NCI-H1436 (cell line): ENCODE data around the gene PGP.
"Not testable (repeated sequence)": the region's sequence is repeated elsewhere in the genome, so short reads cannot be mapped to it uniquely, and the experiment has no call there.

Experiments
- DNase-seq: peaks from one replicate; lab custom pipeline; 2025; lab: John Stamatoyannopoulos, UW

PGP gene

DNA sequence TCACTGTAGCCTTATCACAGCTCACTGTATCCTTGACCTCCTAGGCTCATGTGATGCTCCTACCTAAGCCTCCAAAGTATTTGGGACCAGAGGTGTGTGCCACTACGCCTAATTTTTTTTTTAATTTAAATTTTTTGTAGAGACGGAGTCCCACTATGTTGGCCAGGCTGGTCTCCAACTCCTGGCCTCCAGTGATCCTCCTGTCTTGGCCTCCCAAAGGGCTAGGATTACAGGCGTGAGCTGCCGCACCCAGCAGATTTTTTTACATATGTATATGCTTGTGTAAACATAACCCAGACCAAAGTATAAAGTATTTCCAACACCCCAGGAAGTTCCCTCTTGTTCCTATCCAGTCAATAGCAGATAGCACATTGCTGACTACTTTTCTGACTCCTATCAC lies 1.7 kb upstream of the PGP start:
- DNase-seq = no peak

DNA sequence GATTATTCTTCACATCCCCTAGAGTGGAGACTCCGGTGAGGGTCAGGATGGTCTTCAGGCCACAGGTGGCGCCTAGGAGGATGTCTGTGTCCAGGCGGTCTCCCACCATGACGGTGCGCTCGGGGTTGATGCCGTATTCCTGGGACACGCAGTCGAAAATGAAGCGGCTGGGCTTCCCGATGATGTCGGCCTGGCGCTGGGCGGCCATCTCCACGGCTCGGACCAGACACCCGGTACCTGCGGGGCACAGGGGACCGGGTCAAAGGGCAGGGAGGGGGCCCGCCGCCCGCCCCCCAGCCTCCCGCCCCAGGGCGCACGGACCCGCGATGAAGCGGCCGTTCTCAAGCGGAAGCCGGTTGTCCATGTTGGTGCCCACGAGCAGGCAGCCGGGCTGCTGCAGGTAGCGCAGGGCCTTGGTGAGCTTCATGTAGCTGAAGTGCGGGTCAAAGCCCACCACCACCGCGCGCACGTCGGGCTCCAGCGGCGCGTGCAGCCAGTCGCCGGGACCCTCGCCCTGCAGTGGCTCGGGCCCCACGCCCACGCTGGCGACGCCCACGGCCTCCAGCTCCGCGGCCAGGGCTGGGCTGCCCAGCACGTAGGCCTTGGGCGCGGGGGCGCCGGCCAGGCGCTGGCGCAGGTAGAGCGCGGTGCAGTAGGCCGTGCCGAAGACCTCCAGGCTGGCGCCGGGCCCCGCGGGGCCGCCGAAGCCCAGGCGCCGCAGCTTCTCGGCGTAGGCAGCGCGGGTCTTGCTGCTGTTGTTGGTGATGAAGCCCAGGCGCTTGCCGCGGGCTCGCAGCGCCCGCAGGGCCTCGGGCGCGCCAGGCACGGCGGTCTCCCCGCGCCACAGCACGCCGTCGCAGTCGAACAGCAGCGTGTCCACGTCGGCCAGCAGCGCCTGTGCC lies 572 bp downstream of the PGP start:
- DNase-seq = no peak

DNA sequence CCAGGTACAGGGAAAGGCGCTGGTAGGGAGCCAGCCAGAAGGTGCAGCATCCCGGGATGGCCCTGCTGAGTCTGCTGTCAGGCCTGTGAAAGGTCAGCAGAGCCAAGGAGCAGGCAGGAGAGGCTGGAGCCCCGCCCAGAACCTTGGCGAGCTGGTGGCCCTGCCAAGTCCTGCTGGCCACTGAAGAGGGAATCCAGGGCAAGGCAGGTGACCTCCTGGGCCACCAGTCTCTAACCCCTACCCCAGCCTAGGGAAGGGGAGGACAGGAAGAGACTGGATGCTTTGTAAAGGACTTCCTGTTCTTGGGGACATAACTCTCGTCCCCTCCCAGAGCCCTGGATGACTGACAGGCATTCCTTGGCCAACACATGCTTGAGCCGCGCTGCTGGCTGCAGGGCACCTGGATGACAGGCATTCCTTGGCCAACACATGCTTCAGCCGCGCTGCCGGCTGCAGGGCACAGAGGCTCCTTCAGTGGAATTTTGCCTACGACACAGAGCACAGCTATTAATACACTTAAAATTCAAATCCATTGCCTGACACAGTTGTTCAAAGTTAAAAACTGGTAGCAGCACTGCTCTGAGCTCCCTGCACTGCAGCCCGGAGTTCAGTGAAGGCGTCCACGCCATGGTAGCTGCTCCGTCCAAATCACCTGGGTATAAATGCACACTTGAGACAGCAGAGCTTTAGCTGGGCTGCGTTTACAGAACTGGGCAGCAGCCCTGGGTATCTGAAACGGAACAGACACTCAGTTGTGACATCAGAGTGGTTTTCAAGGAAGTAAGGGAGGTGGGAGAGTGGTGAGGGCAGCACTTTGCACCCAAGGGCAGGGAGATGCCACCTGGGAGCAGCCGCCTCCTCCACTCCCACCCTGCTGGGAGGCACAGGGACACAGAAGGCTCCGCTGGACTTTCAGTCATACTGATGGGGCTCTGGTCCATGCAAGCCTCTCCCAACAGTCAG lies 2.0 kb downstream of the PGP start:
- no peak for DNase-seq

DNA sequence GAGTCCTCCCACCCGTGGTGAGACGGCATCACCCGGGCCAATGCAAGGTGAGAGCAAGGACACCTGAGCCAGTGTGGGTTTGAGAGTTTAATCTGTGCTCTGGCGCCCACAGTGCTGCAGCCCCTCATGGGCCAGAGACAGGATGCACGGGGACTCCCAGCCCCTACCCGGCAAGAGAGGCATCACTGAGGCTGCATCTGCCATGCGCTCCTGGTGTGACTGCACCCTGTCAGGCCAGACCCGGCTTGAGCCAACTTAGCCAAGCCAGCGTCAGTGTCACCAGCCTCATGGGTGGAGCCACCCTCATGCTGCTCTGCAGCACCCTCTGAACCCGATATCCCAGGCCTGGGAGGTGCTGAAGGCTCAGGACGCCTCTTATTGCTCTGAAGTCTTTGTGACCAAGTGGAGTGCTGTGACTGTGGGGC lies 2.7 kb downstream of the PGP start:
- DNase-seq = no peak

DNA sequence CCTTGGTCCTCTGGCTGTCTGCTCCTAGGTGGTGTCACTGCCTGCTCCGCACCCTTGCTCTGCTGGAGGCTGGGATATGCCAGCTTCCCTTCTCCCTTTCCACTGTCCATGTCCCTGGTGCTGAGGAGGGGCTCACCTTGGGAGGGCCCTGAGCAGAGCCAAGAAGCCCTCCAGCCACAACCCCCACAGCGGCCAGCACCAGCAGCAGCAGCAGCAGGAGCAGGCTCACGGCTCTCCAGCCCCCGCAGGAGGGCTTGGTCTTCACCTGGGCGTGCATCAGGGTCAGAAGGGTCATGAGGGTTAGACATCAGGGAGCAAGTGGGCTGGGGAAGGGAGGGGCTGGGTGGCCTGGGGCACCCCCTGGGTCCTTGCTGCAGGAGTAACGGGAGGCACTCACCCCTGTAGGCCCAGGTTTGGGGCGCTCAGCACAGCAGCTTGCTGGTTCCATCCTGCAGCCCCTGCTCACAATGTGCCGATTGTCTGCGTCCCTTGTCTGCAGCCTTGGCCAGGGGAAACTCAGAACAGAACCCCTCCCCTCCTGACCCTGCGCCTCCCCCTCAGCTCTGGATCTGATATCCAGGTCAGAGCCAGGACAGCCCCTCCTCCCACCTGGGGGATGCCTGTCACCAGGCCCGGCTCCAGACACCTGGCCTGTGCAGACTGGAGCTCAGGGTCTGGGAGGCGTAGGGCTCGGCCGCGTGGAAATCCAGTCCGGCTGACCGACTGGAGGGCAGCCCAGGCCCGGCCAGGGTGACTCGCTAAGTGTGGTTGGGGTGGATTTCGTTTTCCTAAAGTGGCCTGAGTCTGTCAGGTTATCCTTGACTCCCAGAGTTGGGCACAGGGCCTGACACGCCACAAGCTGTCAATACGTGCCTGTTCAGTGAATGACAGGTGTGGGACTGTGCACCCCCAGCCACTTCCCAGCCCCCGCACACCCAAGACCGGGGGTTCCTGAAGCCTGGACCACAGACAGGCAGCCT lies 4.0 kb downstream of the PGP start, which contains the start of gene BRICD5:
Gene BRICD5 (minus strand): TSS at position 478 of the 980 bp plus-strand sequence. CDS start 30 bp downstream, at position 448.
- DNase-seq = no peak

DNA sequence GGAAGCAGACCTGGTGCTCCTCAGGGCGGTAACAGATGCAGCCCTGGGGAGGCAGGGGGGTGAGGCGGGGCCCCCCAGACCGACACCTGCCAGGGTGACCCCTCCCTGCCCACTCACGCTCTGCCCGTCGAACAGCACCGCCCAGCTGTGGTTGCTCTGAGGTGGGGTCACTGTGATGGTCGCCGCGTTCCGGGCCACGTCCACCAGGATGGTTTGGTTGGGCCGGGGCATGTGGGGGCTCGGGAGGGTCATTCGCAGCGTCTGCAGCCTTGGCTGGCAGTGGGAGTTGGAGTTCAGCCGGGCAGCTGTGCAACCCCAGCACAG lies 4.7 kb downstream of the PGP start:
- no peak for DNase-seq

DNA sequence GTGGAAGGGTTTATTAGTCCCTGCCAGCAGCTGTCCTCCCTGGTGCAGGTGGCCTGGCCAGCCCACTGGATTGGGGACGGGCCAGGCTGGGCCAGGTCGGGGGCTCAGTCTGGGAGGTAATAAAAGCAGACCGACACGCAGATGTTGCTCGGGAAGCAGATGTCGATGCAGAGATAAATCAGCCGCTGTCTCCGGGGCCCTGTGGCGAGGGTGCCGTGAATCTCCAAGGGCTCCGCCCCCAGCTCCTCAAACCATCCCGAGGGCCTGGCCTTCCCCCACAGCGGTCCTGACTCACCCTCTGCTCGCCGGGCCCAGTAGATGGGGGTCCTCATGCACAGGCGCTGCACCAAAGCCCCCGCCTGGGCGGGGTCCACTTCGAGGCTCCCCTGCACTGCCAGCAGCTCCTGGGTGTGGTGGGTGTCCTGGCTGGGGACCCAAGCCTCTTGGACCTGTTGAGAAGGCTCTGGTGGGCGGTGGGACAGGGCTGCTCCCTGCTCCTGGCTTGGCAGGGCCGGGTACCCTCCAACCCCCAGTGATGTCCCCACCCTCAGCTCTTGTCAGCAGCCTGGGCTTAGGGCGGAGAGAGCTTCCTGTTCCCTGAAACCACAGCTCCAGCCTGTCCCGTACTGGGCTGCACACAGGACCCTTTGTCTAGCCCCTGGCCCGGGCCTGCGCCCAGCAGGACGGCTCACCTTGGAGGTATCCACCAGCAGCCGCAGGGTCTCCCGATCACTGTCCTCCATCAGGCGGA lies 5.2 kb downstream of the PGP start:
- no peak for DNase-seq

DNA sequence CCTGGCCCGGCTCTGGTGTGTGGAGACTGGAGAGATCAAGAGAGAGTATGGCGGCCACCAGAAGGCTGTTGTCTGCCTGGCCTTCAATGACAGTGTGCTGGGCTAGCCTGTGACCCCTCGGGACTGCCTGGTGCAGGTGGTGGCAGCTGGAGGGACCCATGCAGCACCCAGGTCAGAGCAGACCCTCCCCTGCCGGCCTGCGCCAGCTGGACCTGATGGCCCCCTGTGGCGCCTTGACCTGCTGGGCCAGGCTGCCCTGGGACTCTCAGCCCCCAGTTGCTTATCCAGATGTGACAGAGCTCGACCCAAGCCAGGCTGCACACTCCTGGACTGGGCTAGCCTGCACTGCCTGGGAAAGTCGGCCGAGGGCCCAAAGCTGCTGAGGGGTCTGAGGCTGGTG lies 5.9 kb downstream of the PGP start:
- DNase-seq = no peak

DNA sequence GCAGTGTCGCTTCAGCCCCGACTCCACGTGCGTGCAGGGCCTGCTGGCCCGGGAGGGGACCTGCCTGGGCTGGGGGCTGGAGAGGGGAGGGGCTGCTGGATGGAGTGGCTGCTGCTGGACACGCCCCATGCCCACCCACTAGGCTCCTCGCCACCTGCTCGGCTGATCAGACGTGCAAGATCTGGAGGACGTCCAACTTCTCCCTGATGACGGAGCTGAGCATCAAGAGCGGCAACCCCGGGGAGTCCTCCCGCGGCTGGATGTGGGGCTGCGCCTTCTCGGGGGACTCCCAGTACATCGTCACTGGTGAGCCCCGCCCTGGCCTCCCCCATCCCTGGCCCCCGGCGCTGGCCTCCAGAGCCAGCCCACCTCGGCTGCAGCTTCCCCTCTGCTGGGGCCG lies 6.3 kb downstream of the PGP start:
- no peak for DNase-seq

DNA sequence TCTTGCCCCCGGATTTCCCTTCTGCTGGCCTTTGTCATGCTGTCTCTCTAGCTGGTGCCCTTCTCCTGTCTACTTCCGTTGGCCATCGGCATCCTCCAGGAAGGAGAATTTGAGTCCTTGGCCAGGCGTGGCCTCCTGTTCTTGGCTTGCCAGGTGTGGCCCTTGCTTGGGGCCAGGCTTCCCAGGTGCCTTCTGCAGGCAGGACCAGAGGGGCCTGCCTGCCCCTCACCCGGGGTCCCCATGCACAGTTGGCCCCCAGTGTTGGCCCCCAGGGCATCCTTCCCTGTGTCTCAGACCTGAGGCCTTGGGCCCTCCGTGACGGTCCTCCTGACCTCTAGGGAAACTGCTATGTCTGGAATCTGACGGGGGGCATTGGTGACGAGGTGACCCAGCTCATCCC lies 6.8 kb downstream of the PGP start:
- DNase-seq = no peak

DNA sequence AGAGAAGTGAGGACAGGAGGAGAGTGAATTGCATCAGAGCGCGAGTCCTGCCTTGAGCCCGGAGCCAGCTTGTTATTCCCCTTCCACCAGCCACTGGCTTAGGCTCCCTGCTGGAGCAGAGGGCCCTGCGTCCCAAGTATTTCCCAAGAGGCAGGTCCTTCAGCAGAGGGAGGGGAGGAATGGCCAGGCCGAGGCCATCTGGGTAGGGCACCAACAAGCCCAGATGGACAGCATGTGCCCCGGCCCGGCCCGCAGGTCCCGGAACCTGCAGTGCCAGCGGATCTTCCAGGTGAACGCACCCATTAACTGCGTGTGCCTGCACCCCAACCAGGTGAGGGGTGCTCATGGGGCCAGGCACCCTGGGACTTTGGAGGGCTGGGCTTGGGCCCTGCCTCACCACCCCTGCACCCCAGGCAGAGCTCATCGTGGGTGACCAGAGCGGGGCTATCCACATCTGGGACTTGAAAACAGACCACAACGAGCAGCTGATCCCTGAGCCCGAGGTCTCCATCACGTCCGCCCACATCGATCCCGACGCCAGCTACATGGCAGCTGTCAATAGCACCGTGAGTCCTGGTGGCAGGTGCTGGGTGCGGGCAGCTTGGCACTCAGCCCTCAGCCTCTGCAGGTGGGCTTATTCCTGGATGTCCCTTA lies 7.7 kb downstream of the PGP start:
- DNase-seq = no peak

DNA sequence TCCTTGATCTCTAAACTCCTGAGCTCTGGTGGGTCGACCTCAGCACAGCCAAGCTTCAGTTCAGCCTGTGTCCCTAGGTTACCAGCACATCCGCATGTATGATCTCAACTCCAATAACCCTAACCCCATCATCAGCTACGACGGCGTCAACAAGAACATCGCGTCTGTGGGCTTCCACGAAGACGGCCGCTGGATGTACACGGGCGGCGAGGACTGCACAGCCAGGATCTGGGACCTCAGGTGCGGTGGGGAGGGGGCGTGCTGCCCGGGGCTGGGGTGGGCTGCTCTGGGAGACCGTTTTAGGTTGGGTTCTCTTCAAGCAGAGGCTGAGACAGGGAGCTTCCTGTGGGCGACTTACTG lies 8.2 kb downstream of the PGP start:
- no peak for DNase-seq

DNA sequence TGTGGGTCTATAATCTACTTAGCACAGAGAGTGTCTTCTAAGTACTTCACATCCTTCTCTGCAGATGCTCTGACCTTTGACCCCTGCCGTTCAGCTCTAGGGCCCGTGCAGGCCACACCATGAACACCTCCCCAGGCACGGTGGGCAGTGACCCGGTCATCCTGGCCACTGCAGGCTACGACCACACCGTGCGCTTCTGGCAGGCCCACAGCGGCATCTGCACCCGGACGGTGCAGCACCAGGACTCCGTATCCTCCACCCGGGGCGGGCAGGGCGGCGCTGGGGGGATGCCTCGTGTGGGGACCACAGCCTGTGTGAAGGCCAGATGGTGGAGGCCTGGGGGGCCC lies 8.7 kb downstream of the PGP start:
- no peak for DNase-seq

DNA sequence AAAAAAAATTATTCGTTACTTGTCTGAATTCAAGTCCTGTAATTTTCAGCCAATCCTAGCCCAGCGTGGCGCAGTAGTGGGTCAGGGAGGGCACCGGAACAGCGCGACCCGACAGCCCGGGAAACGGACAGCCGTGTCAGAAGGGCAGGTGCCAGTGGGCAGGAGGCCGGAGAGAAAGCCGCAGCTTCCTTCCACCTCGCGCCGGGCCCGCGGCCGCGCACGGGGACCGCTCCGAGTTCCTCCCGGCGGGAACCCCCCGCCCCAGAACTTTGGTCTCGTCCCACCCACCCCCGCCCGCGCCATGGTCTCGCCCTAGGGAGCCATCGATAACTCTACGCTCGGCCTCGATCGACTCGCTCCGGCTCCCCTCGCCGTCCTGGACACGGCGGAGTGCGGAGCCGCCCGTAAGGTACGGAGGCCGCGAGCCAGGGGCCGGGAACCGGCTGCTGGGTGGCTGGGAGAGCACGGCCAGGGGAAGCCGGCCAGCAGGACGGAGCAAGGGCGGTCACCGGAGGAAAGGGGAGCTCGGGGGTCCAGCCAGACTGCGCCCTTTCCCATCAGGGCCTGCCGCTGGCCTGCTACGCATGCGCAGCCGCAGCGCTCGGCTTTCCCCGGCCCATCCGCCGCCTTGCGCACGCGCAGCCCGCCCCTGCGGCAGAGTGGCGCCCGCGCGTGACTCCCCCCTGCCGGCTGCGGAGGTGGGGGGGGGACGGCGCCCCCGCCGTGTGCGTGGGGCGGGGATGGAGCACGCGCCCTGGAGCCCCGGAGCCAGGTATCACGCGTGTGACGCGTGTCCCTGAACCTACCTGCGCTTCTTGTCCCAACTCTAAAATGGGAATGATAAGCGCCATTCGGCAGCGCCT lies 9.3 kb downstream of the PGP start, which contains the start of gene MLST8:
Gene MLST8 (plus strand): TSS at position 351 of the 863 bp plus-strand sequence. CDS start 632 bp downstream, outside the sequence.
- peak; percentile 84 for DNase-seq

DNA sequence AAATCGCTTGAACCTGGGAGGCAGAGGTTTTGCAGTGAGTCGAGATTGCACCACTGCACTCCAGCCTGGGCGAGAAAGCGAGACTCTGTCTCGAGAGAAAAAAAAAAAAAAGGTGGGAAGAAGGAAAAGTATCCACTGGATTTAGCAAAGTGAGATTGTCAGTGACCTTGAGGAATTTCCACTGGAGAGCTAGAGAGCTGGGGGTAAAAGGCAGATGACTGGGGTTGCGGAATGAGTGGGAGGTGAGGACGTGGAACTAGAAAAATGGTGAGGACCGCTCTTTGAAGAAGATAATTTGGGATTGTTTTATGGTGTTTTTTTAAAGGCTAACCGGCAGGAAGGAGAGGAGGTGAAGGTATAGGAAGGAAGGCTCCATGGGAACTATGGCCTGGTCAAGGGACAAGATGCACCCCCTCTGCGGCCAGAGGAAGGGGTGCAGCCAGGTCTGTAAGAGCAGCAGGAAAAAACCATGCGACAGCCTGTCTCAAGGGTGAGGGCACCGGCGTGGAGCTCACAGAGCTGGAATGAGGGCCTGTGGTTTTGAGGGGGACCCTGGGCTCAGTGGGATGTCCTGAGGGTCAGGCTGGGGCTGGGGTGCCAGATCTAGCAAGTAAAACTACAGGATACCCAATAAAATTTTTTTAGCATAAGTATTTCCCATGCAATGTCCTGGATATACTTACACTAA lies 10.1 kb downstream of the PGP start:
- DNase-seq = no peak

DNA sequence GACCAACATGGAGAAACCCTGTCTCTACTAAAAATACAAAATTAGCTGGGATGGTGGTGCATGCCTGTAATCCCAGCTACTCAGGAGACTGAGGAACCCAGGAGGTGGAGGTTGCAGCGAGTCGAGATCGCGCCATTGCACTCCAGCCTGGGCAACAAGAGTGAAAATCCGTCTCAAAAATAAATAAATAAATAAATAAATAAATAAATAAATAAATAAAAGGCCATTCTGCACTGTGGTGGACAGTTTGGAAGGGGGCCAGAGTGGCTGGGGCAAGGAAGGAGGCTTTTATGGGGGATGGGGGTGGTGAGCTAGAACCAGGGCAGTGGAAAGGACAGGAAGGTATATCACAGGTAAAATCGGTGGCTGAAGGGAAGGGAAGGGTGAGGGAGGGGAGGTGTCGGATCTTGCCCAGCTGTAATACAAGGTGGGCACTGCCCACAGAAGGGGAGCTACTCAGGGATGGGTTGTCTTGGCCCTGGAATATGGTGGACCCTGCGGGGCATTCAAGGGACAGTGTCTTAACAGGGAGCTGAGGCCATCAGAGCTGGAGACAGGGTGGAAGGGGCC lies 11.4 kb downstream of the PGP start:
- DNase-seq = not testable (repeated sequence)

DNA sequence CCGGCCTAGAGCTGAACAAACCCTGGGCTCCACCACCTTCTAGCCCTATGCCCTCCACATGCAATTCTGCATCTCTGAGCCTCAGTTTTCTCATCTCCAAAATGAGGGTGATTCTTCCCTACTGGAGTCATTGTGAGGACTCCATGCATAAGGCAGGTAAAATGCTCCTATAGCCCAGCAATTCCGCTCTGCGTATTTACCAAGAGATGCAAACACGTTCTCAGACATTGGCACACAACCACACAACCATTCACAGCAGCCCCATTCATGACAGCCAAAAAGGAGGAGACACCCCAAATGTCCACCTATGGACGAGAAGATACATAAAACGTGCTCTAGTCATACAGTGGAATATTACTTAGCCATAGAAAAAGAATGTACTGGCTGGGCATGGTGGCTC lies 14.3 kb downstream of the PGP start:
- no peak for DNase-seq

DNA sequence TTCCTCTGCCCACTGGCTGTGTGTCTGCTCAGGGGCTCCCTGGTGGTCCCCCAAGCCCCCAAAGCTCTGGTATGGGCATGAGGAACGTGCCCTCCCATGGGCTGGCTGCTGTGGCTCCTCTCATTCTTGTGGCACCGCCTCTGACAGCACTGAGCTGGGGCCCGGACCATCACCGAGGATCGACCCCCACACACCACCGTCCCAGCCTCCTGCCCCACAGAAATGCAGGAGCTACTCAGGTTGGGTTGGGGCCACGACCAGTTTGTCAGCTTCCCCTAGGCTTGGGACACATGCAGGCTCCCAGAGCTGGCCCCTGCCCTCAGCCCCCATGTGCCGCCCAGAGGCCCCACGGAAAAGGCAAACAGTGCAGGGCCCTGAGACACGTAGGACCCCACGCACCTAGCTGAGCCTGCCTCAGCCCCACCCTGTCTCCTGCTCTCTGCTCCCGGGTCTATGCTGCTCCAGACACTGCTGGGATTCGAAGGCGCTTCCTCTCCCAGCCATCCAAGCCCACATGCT lies 15.0 kb downstream of the PGP start:
- no peak for DNase-seq
